ENCODE results near the gene MESP2. TPM values are rescaled to one million over a fixed set of nuclear protein-coding genes. Genes with fewer than 3 reads are reported as not detected.

The MESP2 gene
- total and polyA plus RNA-seq, 2 of the 13 experiments (the other 11 are each of a cell fraction or from before 2014, with no cell fraction given), result not detected

DNA sequence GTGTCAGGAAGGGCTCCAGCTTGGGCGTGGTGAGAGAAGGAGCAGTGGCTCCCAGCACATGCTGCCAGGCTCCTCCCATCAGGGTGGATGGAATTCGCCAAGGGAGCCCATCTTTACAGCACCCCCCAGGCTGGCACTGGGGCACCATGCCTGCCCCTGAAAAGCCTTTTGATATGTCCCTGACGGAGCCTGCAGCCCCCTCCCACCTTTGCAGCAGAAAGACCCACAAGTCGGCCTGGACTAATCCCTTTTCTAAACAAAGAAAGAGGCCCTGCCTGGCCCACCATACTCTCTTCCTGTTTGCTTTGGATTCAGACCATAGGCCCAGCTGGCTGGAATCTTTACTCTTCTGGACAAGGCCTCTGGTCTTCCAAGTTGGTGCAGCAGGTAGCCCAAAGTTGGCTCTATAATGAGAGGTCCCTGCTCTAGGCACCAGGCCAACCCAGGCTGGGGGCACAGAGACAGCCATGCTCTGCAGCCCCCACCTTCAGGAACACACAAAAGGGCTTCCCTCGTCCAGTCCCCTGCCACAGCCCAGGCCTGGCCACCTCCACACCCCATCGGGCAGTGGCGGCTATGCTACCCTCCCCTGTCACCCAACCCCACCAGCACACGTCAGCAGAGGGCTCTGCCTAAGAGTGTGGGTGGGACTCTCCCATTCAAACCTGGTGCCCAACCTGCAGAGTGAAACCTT is 33.1 kb downstream of the MESP2 start (continued):
- TF ChIP-seq, protein P1, sequence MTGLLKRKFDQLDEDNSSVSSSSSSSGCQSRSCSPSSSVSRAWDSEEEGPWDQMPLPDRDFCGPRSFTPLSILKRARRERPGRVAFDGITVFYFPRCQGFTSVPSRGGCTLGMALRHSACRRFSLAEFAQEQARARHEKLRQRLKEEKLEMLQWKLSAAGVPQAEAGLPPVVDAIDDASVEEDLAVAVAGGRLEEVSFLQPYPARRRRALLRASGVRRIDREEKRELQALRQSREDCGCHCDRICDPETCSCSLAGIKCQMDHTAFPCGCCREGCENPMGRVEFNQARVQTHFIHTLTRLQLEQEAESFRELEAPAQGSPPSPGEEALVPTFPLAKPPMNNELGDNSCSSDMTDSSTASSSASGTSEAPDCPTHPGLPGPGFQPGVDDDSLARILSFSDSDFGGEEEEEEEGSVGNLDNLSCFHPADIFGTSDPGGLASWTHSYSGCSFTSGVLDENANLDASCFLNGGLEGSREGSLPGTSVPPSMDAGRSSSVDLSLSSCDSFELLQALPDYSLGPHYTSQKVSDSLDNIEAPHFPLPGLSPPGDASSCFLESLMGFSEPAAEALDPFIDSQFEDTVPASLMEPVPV (CRISPR knock-in tag; IDR thresholded peaks at IDR 0.05), result peak; percentile 71; the same call in 1 of the 2 replicates
- TF ChIP-seq TCF12 (IDR thresholded peaks at IDR 0.05), result no peak
- TF ChIP-seq TCF12 (CRISPR knock-in tag; IDR thresholded peaks at IDR 0.05), result no peak
- TF ChIP-seq ZNF788 (CRISPR knock-in tag; IDR thresholded peaks at IDR 0.05; ENCODE audit: borderline replicate concordance), result peak; percentile 42; the same call in 1 of the 2 replicates
- peak; percentile 74; the same call in 1 of the 2 replicates for TF ChIP-seq FOXJ3 (CRISPR knock-in tag; IDR thresholded peaks at IDR 0.05; ENCODE audit: borderline replicate concordance)
- TF ChIP-seq NFE2L1 (CRISPR knock-in tag; IDR thresholded peaks at IDR 0.05; ENCODE audit: borderline replicate concordance), result no peak
- peak; percentile 59; the same call in 1 of the 2 replicates for TF ChIP-seq ZNF878 (CRISPR knock-in tag; IDR thresholded peaks at IDR 0.05)
- TF ChIP-seq ZNF503 (CRISPR knock-in tag; IDR thresholded peaks at IDR 0.05), result peak; percentile 83
- no peak; the same call in 1 of the 2 replicates for TF ChIP-seq ZNF263 (CRISPR knock-in tag; IDR thresholded peaks at IDR 0.05)
- no peak for TF ChIP-seq SATB2 (CRISPR knock-in tag; IDR thresholded peaks at IDR 0.05)
- TF ChIP-seq ZNF740 (CRISPR knock-in tag; IDR thresholded peaks at IDR 0.05), result no peak
- TF ChIP-seq ZNF572 (CRISPR knock-in tag; IDR thresholded peaks at IDR 0.05), result no peak
- no peak for TF ChIP-seq ZNF318 (CRISPR knock-in tag; IDR thresholded peaks at IDR 0.05)
- no peak for TF ChIP-seq ZNF501 (CRISPR knock-in tag; IDR thresholded peaks at IDR 0.05)
- no peak for TF ChIP-seq ZNF776 (CRISPR knock-in tag; IDR thresholded peaks at IDR 0.05)
- TF ChIP-seq, protein P2, sequence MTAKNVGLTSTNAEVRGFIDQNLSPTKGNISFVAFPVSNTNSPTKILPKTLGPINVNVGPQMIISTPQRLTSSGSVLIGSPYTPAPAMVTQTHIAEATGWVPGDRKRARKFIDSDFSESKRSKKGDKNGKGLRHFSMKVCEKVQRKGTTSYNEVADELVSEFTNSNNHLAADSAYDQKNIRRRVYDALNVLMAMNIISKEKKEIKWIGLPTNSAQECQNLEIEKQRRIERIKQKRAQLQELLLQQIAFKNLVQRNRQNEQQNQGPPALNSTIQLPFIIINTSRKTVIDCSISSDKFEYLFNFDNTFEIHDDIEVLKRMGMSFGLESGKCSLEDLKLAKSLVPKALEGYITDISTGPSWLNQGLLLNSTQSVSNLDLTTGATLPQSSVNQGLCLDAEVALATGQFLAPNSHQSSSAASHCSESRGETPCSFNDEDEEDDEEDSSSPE (CRISPR knock-in tag; IDR thresholded peaks at IDR 0.05), result no peak
